K562 (cell line): ENCODE data around the gene PNPLA7. TPM values are rescaled to one million over a fixed set of nuclear protein-coding genes. Genes with fewer than 3 reads are reported as not detected.
A peak's percentile ranks its signal among the peaks of the same experiment; 100 is the strongest.

ENCODE experiments used
- CBFA2T2 ChIP-seq: fragments of 450-650 bp; conservative IDR thresholded peaks from 2 replicates; pipeline ENCODE4 v1.6.1; 2017; ENCODE audit warnings: mild to moderate bottlenecking
- DDX20 ChIP-seq: fragments of 450-650 bp; IDR thresholded peaks from 2 replicates; pipeline ENCODE4 v1.6.1; 2016; ENCODE audit warnings: missing genetic modification characterization, low read depth, mild to moderate bottlenecking, missing compliant biosample characterization, moderate library complexity
- EGR1 ChIP-seq: fragments of 450-650 bp; conservative IDR thresholded peaks from 2 replicates; pipeline ENCODE4 v1.6.1; 2017; ENCODE audit warnings: mild to moderate bottlenecking
- FOXJ3 ChIP-seq: sonication (generic); formaldehyde crosslinking; IDR thresholded peaks from 2 replicates; pipeline ENCODE4 v1.4.0; 2020; ENCODE audit warnings: mild to moderate bottlenecking, missing genetic modification reagents
- FOXK2 ChIP-seq, 2 experiments: fragments of 450-650 bp; IDR thresholded peaks in 1 of 2; conservative IDR thresholded peaks in 1 of 2; 2 replicates each; pipeline ENCODE4 v1.6.1; 2016; ENCODE audit warnings: low read depth in 2 of 2, mild to moderate bottlenecking in 1 of 2
- HIVEP1 ChIP-seq: fragments of 250-450 bp; sonication (Bioruptor Pico); IDR thresholded peaks from 2 replicates; pipeline ENCODE4 v1.4.0; 2020; ENCODE audit warnings: mild to moderate bottlenecking
- HNRNPK ChIP-seq: fragments of 200-400 bp; formaldehyde crosslinking; IDR thresholded peaks from one replicate; pipeline ENCODE4 v1.6.1; 2018; ENCODE audit warnings: mild to moderate bottlenecking, low read depth, low read length; ENCODE audit not compliant: poor library complexity, severe bottlenecking
- MAFK ChIP-seq: IDR thresholded peaks from 2 replicates; pipeline ENCODE4 v1.6.1; 2011; ENCODE audit warnings: low read length, improper control_type of control experiment
- NFIC ChIP-seq: fragments of 450-650 bp; IDR thresholded peaks from 2 replicates; pipeline ENCODE4 v1.6.1; 2017; ENCODE audit warnings: mild to moderate bottlenecking, inconsistent platforms
- NONO ChIP-seq, 2 experiments: fragments of 200-400 bp in 1 of 2; fragments of 450-650 bp in 1 of 2; formaldehyde crosslinking in 1 of 2; IDR thresholded peaks; 2 replicates each; pipeline ENCODE4 v1.6.1; 2017; ENCODE audit warnings: low read depth in 2 of 2, mild to moderate bottlenecking in 2 of 2, moderate library complexity in 2 of 2, low read length in 1 of 2
- PPARD ChIP-seq: fragments of 250-450 bp; sonication (Bioruptor Pico); IDR thresholded peaks from 2 replicates; pipeline ENCODE4 v1.8.0; 2022; ENCODE audit warnings: inconsistent platforms, mild to moderate bottlenecking, moderate library complexity
- PTTG1 ChIP-seq: fragments of 450-650 bp; IDR thresholded peaks from 2 replicates; pipeline ENCODE4 v1.6.1; 2016; ENCODE audit warnings: low read depth, mild to moderate bottlenecking, missing genetic modification characterization, missing compliant biosample characterization
- RBM34 ChIP-seq: fragments of 200-400 bp; formaldehyde crosslinking; IDR thresholded peaks from 2 replicates; pipeline ENCODE4 v1.6.1; 2018; ENCODE audit warnings: low read length, borderline replicate concordance; ENCODE audit not compliant: insufficient read depth
- SAP30 ChIP-seq: fragments of 200-600 bp; sonication (generic); IDR thresholded peaks from 2 replicates; pipeline ENCODE4 v1.6.1; 2012; ENCODE audit warnings: borderline replicate concordance, low read depth, mild to moderate bottlenecking, moderate library complexity, low read length, control low read depth, inconsistent platforms; ENCODE audit not compliant: insufficient read depth, poor library complexity, severe bottlenecking
- SRSF9 ChIP-seq: fragments of 200-400 bp; formaldehyde crosslinking; IDR thresholded peaks from 2 replicates; pipeline ENCODE4 v1.6.1; 2017; ENCODE audit warnings: low read depth, low read length, borderline replicate concordance
- STAT5B ChIP-seq: fragments of 250-450 bp; sonication (Bioruptor Pico); IDR thresholded peaks from 2 replicates; pipeline ENCODE4 v1.8.0; 2021; ENCODE audit warnings: mild to moderate bottlenecking, inconsistent platforms
- TBP ChIP-seq: optimal IDR thresholded peaks from 2 replicates; pipeline ENCODE3; 2011; ENCODE audit warnings: low read depth, low read length, improper control_type of control experiment
- TCF7L2 ChIP-seq: fragments of 150-350 bp; IDR thresholded peaks from 2 replicates; pipeline ENCODE4 v1.6.1; 2016; ENCODE audit warnings: low read depth, mild to moderate bottlenecking, low read length, moderate library complexity
- USF2 ChIP-seq: sonication (generic); formaldehyde crosslinking; IDR thresholded peaks from 2 replicates; pipeline ENCODE4 v1.5.0; 2020; ENCODE audit warnings: missing genetic modification reagents
- ZBTB7A ChIP-seq: IDR thresholded peaks from 2 replicates; pipeline ENCODE4 v1.6.1; 2011; ENCODE audit warnings: low read depth, mild to moderate bottlenecking, low read length, moderate library complexity, borderline replicate concordance; ENCODE audit not compliant: control insufficient read depth
- ZNF212 ChIP-seq: fragments of 450-650 bp; formaldehyde crosslinking; IDR thresholded peaks from 2 replicates; pipeline ENCODE4 v1.4.0; 2020; ENCODE audit warnings: mild to moderate bottlenecking
- ZNF224 ChIP-seq: sonication (generic); formaldehyde crosslinking; IDR thresholded peaks from 2 replicates; pipeline ENCODE4 v1.8.0; 2022; ENCODE audit warnings: mild to moderate bottlenecking, missing genetic modification reagents
- ZNF3 ChIP-seq: fragments of 250-450 bp; sonication (Bioruptor Pico); IDR thresholded peaks from 2 replicates; pipeline ENCODE4 v1.5.0; 2021; ENCODE audit warnings: mild to moderate bottlenecking, moderate library complexity
- polyA plus RNA-seq, 8 experiments: library from polyadenylated mRNA; depleted of rRNA in 4 of 8; stranded (reverse) in 5 of 8; unstranded in 3 of 8; fragments of >200 nt; fragmentation: Nextera tagmentation in 2 of 8; fragmentation: Illumina TruSeq in 1 of 8; extraction: Ambion mirVana in 2 of 8; extraction: Trizol in 1 of 8; gene quantifications; 2 replicates each; pipeline versions ENCODE4 v1.2.1 to v1.2.3, GENCODE V29; 2011 to 2014; ENCODE audit warnings: inconsistent platforms in 1 of 8, missing spikeins in 1 of 8
- total RNA-seq, 7 experiments: library from RNA; depleted of rRNA in 6 of 7; stranded (reverse); fragments of >200 nt in 6 of 7; fragmentation: Illumina TruSeq in 2 of 7; extraction: Trizol in 2 of 7; gene quantifications; 2 replicates each; pipeline versions ENCODE4 v1.2.1 to v1.2.3, GENCODE V29; 2011 to 2021; ENCODE audit warnings: low replicate concordance in 1 of 7
- TF ChIP-seq, protein P1 (sequence below), 2 experiments: fragments of 450-650 bp; conservative IDR thresholded peaks; 2 replicates each; pipeline ENCODE4 v1.6.1; 2017; ENCODE audit warnings: mild to moderate bottlenecking in 2 of 2, moderate library complexity in 2 of 2
- TF ChIP-seq, protein P2 (sequence below): sonication (generic); formaldehyde crosslinking; IDR thresholded peaks from 2 replicates; pipeline ENCODE4 v1.9.0; 2022; ENCODE audit warnings: mild to moderate bottlenecking, missing genetic modification reagents
- TF ChIP-seq, protein P3 (sequence below): fragments of 450-650 bp; formaldehyde crosslinking; IDR thresholded peaks from 2 replicates; pipeline ENCODE4 v1.4.0; 2020; ENCODE audit warnings: mild to moderate bottlenecking

The PNPLA7 gene
- total and polyA plus RNA-seq, 9 of the 15 experiments (the other 6 are each of a cell fraction or from before 2014, with no cell fraction given): 0.01 to 0.85 (median 0.19) TPM; not detected in 1

- TF ChIP-seq NONO (IDR thresholded peaks at IDR 0.05; ENCODE audit: low read depth in 2 of 2, low read length in 1 of 2) (no peak), NFIC (peak; percentile 23; the same call in 1 of the 2 replicates), ZNF212 (CRISPR knock-in tag) (no peak), ZBTB7A (peak; percentile 81), FOXJ3 (CRISPR knock-in tag) (no peak), ZNF224 (CRISPR knock-in tag) (no peak), PPARD (CRISPR knock-in tag) (no peak), HIVEP1 (CRISPR knock-in tag) (no peak), SAP30 (peak; percentile 64), RBM34 (0 out of 2 replicates have a peak, but pooled peaks have one; percentile 58), HNRNPK (peak; percentile 27), MAFK (no peak), USF2 (CRISPR knock-in tag) (peak; percentile 31; the same call in 1 of the 2 replicates), DDX20 (no peak), SRSF9 (no peak), EGR1 (peak; percentile 47), TBP (no peak), TCF7L2 (no peak), PTTG1 (tag) (no peak), ZNF3 (CRISPR knock-in tag) (no peak), STAT5B (no peak), CBFA2T2 (peak; percentile 39; the same call in 1 of the 2 replicates), FOXK2 (conservative IDR thresholded peaks at IDR 0.05 in 1 of 2, IDR thresholded peaks at IDR 0.05 in 1 of 2; ENCODE audit: low read depth in 2 of 2) (no peak)
- TF ChIP-seq, protein P1, sequence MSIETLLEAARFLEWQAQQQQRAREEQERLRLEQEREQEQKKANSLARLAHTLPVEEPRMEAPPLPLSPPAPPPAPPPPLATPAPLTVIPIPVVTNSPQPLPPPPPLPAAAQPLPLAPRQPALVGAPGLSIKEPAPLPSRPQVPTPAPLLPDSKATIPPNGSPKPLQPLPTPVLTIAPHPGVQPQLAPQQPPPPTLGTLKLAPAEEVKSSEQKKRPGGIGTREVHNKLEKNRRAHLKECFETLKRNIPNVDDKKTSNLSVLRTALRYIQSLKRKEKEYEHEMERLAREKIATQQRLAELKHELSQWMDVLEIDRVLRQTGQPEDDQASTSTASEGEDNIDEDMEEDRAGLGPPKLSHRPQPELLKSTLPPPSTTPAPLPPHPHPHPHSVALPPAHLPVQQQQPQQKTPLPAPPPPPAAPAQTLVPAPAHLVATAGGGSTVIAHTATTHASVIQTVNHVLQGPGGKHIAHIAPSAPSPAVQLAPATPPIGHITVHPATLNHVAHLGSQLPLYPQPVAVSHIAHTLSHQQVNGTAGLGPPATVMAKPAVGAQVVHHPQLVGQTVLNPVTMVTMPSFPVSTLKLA (conservative IDR thresholded peaks at IDR 0.05): peak in 1 of 2 experiments; percentile 47; a peak in 1 of 4 replicates
- TF ChIP-seq, protein P2, sequence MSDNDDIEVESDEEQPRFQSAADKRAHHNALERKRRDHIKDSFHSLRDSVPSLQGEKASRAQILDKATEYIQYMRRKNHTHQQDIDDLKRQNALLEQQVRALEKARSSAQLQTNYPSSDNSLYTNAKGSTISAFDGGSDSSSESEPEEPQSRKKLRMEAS (CRISPR knock-in tag): 0 out of 2 replicates have a peak, but pooled peaks have one; percentile 23
- TF ChIP-seq, protein P3, sequence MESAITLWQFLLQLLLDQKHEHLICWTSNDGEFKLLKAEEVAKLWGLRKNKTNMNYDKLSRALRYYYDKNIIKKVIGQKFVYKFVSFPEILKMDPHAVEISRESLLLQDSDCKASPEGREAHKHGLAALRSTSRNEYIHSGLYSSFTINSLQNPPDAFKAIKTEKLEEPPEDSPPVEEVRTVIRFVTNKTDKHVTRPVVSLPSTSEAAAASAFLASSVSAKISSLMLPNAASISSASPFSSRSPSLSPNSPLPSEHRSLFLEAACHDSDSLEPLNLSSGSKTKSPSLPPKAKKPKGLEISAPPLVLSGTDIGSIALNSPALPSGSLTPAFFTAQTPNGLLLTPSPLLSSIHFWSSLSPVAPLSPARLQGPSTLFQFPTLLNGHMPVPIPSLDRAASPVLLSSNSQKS: no peak
These were observed 108.8 kb downstream of the PNPLA7 start, which contains the start of gene ENTPD8 (continued) for GRCh38 chr9:137441289-137441934.
